GM18517 (cell line): ENCODE measurements around the gene COX7A1.
A peak's percentile ranks its signal among the peaks of the same experiment; 100 is the strongest.
"Not testable (repeated sequence)": the region's sequence is repeated elsewhere in the genome, so short reads cannot be mapped to it uniquely, and the experiment has no call there.

Source experiments
- ATAC-seq: cut with Tn5 transposase; IDR thresholded peaks from one replicate; pipeline ENCODE4 v1.9.1; 2021; ENCODE audit warnings: mild to moderate bottlenecking, moderate library complexity; ENCODE audit not compliant: unreplicated experiment

COX7A1 gene

GRCh38 chr19:36142046-36142445 lies 10.2 kb downstream of the COX7A1 start:
- ATAC-seq: no peak

- ATAC-seq: no peak
Measured at GRCh38 chr19:36141039-36141927, 11.0 kb downstream of the COX7A1 start.

- ATAC-seq: peak; percentile 5
Measured at GRCh38 chr19:36140304-36141038, 11.8 kb downstream of the COX7A1 start.

GRCh38 chr19:36139473-36140303 lies 12.6 kb downstream of the COX7A1 start, which contains the start of gene CAPNS1:
TSS of gene CAPNS1 (plus strand) at chr19:36140066. CDS start at chr19:36141012, 946 bp downstream.
- ATAC-seq: peak; percentile 79

- ATAC-seq: no peak
Measured at GRCh38 chr19:36139120-36139472, 13.2 kb downstream of the COX7A1 start.

GRCh38 chr19:36136964-36137686 lies 15.1 kb downstream of the COX7A1 start:
- ATAC-seq: no peak

GRCh38 chr19:36134867-36135266 lies 17.4 kb downstream of the COX7A1 start:
- ATAC-seq: not testable (repeated sequence)

- ATAC-seq: not testable (repeated sequence)
Measured at GRCh38 chr19:36131221-36131620, 21.0 kb downstream of the COX7A1 start.

- ATAC-seq: peak; percentile 12
Measured at GRCh38 chr19:36128392-36128736, 23.9 kb downstream of the COX7A1 start.

GRCh38 chr19:36125557-36125956 lies 26.7 kb downstream of the COX7A1 start:
- no peak for ATAC-seq

- no peak for ATAC-seq
Measured at GRCh38 chr19:36121486-36122124, 30.6 kb downstream of the COX7A1 start.

- no peak for ATAC-seq
Measured at GRCh38 chr19:36120984-36121358, 31.3 kb downstream of the COX7A1 start.

- ATAC-seq: no peak
Measured at GRCh38 chr19:36120092-36120983, 31.9 kb downstream of the COX7A1 start.

GRCh38 chr19:36116344-36116637 lies 36.0 kb downstream of the COX7A1 start:
- no peak for ATAC-seq

- no peak for ATAC-seq
Measured at GRCh38 chr19:36115453-36116343, 36.5 kb downstream of the COX7A1 start, which contains the start of gene TBCB. TSS of gene TBCB (plus strand) at chr19:36115468. CDS start at chr19:36115561, 93 bp downstream.

GRCh38 chr19:36114721-36115452 lies 37.4 kb downstream of the COX7A1 start, which contains the start of gene POLR2I:
TSS of gene POLR2I (minus strand) at chr19:36114875. CDS start at chr19:36114856, 19 bp downstream.
- ATAC-seq: peak; percentile 80
